PC-3 (cell line): ENCODE data around the gene MOB4. TPM values are rescaled to one million over a fixed set of nuclear protein-coding genes. Genes with fewer than 3 reads are reported as not detected.

Experiments used
- ATAC-seq: fragments of 200-7000 bp; cut with Tn5 transposase; 2 replicates; pipeline ENCODE4 v1.9.1; 2020; ENCODE audit warnings: mild to moderate bottlenecking, moderate library complexity
- Bru-seq: library from RNA; stranded (reverse); fragments of 400-500 nt; gene quantifications from one replicate; lab custom pipeline; 2021; lab: Mats Ljungman, UMichigan
- BruChase-seq, 2 experiments: library from RNA; stranded (reverse); fragments of 400-500 nt; gene quantifications; one replicate each; lab custom pipeline; 2021; lab: Mats Ljungman, UMichigan
- BruUV-seq: library from RNA; stranded (reverse); fragments of 400-500 nt; replicated peaks from 2 replicates; lab custom pipeline; 2021; lab: Mats Ljungman, UMichigan
- CTCF ChIA-PET: fragments of 300-600 bp; sonication (Branson Sonifier 250); formaldehyde crosslinking; loops from one replicate; lab custom pipeline; 2022; ENCODE audit warnings: antibody characterized with exemption; lab: Charles Lee
- POLR2A ChIA-PET: fragments of 300-600 bp; sonication (Branson Sonifier 250); formaldehyde crosslinking; loops from one replicate; lab custom pipeline; 2022; ENCODE audit warnings: antibody characterized with exemption; ENCODE audit not compliant: unreplicated experiment; lab: Charles Lee
- DNase-seq: peaks from one replicate; pipeline ENCODE4 v3.0.0-alpha.2; 2015
- H2AFZ ChIP-seq: fragments of 300-600 bp; sonication (generic); 2 replicates; pipeline ENCODE4 v1.6.0; 2016; ENCODE audit warnings: antibody characterized with exemption, low read length
- H3F3A ChIP-seq: fragments of 300-600 bp; sonication (generic); one replicate; pipeline ENCODE4 v1.6.0; 2017; ENCODE audit warnings: antibody characterized with exemption, low read length, control low read depth, mild to moderate bottlenecking; ENCODE audit not compliant: unreplicated experiment
- H3K27ac ChIP-seq: fragments of 300-600 bp; sonication (generic); 2 replicates; pipeline ENCODE4 v1.5.1; 2016; ENCODE audit warnings: mild to moderate bottlenecking, low read length
- H3K27me3 ChIP-seq: fragments of 300-600 bp; sonication (generic); 2 replicates; pipeline ENCODE4 v1.6.1; 2016; ENCODE audit warnings: low read length, mixed read lengths
- H3K36me3 ChIP-seq: fragments of 300-600 bp; sonication (generic); 2 replicates; pipeline ENCODE4 v1.6.1; 2016; ENCODE audit warnings: low read depth, mixed run types, low read length, mixed read lengths
- H3K4me1 ChIP-seq: fragments of 300-600 bp; sonication (generic); 2 replicates; pipeline ENCODE4 v1.5.1; 2016; ENCODE audit warnings: low read length; ENCODE audit not compliant: insufficient read depth
- H3K4me2 ChIP-seq: fragments of 300-600 bp; sonication (generic); 2 replicates; pipeline ENCODE4 v1.6.0; 2016; ENCODE audit warnings: low read length
- H3K4me3 ChIP-seq: fragments of 300-600 bp; sonication (generic); 2 replicates; pipeline ENCODE4 v1.5.1; 2016; ENCODE audit warnings: mild to moderate bottlenecking, low read length, mixed read lengths
- H3K79me2 ChIP-seq: fragments of 300-600 bp; sonication (generic); 2 replicates; pipeline ENCODE4 v1.6.1; 2017; ENCODE audit warnings: low read length, mixed read lengths
- H3K9ac ChIP-seq: fragments of 300-600 bp; sonication (generic); 2 replicates; pipeline ENCODE4 v1.6.0; 2016; ENCODE audit warnings: mild to moderate bottlenecking, low read length
- H3K9me2 ChIP-seq: fragments of 300-600 bp; sonication (generic); replicated peaks from 2 replicates; pipeline ENCODE4 v1.6.1; 2016; ENCODE audit warnings: mixed run types, low read length, mixed read lengths
- H3K9me3 ChIP-seq: fragments of 300-600 bp; sonication (generic); 2 replicates; pipeline ENCODE4 v1.6.1; 2016; ENCODE audit warnings: low read length, mixed read lengths
- H4K20me1 ChIP-seq: fragments of 300-600 bp; sonication (generic); 2 replicates; pipeline ENCODE4 v1.6.1; 2016; ENCODE audit warnings: low read length, mixed read lengths
- EZH2 ChIP-seq: fragments of 300-600 bp; sonication (generic); IDR thresholded peaks from one replicate; pipeline ENCODE4 v1.6.1; 2017; ENCODE audit warnings: antibody characterized with exemption, mild to moderate bottlenecking, low read length; ENCODE audit not compliant: unreplicated experiment
- EZH2phosphoT487 ChIP-seq: fragments of 300-600 bp; sonication (generic); IDR thresholded peaks from 2 replicates; pipeline ENCODE4 v1.6.1; 2018; ENCODE audit warnings: mild to moderate bottlenecking, antibody characterized with exemption, low read length, borderline replicate concordance
- intact Hi-C: fragments of 100-400 bp; cut with micrococcal nuclease; formaldehyde crosslinking; loops from 2 replicates; pipeline ENCODE4 v1.9.0; 2023
- long read RNA-seq: library from polyadenylated mRNA; unstranded; transcript quantifications from one replicate; pipeline ENCODE4 v2.0.0, GENCODE V29; 2021; ENCODE audit not compliant: unreplicated experiment
- total RNA-seq: library from RNA; depleted of rRNA; stranded (reverse); fragments of >200 nt; gene quantifications from 2 replicates; pipeline ENCODE4 v1.2.3, GENCODE V29; 2014; rRNA removed
- TF ChIP-seq, protein P1 (sequence below): fragments of 300-600 bp; sonication (generic); conservative IDR thresholded peaks from 2 replicates; pipeline ENCODE4 v1.5.1; 2017; ENCODE audit warnings: antibody characterized with exemption, low read depth, mild to moderate bottlenecking, low read length

MOB4 gene
- 16.8 and 24.9 TPM in 2 replicates for total RNA-seq
- Bru-seq, nascent RNA, result percentile 87 among the genes with signal in this experiment
- BruChase-seq, experiment 1, labeled RNA remaining after a 6-hour chase, result percentile 98 among the genes with signal in this experiment
- BruChase-seq, experiment 2, labeled RNA remaining after a 2-hour chase, result percentile 97 among the genes with signal in this experiment
- long read RNA-seq, transcript MOB4-207 (7 exons, 1,021 nt), result minor isoform, 7 of 77 reads
- long read RNA-seq, transcript MOB4-202 (8 exons, 3,986 nt), result major isoform, 61 of 77 reads
- long read RNA-seq, partial matches to known transcripts, result 0 of 77 reads
- long read RNA-seq, other reads (novel, unspliced or antisense), result 9 of 77 reads

- TF ChIP-seq EZH2phosphoT487, result no peak
- TF ChIP-seq EZH2, result no peak
- TF ChIP-seq, protein P1, sequence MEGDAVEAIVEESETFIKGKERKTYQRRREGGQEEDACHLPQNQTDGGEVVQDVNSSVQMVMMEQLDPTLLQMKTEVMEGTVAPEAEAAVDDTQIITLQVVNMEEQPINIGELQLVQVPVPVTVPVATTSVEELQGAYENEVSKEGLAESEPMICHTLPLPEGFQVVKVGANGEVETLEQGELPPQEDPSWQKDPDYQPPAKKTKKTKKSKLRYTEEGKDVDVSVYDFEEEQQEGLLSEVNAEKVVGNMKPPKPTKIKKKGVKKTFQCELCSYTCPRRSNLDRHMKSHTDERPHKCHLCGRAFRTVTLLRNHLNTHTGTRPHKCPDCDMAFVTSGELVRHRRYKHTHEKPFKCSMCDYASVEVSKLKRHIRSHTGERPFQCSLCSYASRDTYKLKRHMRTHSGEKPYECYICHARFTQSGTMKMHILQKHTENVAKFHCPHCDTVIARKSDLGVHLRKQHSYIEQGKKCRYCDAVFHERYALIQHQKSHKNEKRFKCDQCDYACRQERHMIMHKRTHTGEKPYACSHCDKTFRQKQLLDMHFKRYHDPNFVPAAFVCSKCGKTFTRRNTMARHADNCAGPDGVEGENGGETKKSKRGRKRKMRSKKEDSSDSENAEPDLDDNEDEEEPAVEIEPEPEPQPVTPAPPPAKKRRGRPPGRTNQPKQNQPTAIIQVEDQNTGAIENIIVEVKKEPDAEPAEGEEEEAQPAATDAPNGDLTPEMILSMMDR, result no peak
- H3K79me2 ChIP-seq, result peaks cover 60% of the 10 kb centered on the region
- H3K27me3 ChIP-seq, result no peaks in the 10 kb centered on the region
- H3K9me2 ChIP-seq, result no peaks in the 10 kb centered on the region
- peak; percentile 95 for DNase-seq
- peak; percentile 92 for ATAC-seq
- H3K4me2 ChIP-seq, result peak within 1 kb of the TSS; percentile 94
- peak within 1 kb of the TSS; percentile 89 for H3K4me3 ChIP-seq
- H3K9ac ChIP-seq, result peak within 1 kb of the TSS; percentile 94
- H4K20me1 ChIP-seq, result peaks cover 20% of the 10 kb centered on the region
- intact Hi-C loops, result loop anchor here (1.0 to 5.0 kb wide), 4 partner anchors 16 to 191 kb away; partner anchors contain the start of genes HSPE1 and MARS2
- peak within 1 kb of the TSS; percentile 96 for H2AFZ ChIP-seq
- POLR2A ChIA-PET, result interaction anchor here (0.5 to 1.2 kb wide), 5 partner anchors 16 to 1929 kb away, joined by 3 to 6 read pairs (median 5); partner anchors contain the start of genes HSPD1, HSPE1 and PLCL1
- H3K4me1 ChIP-seq, result peaks cover 17% of the 10 kb centered on the region
- no peaks in the 10 kb centered on the region for H3K9me3 ChIP-seq
- no TSS peak for BruUV-seq
- H3K27ac ChIP-seq, result peak within 1 kb of the TSS; percentile 48
- peaks cover 8% of the 10 kb centered on the region for H3K36me3 ChIP-seq
- no peaks in the 10 kb centered on the region for H3F3A ChIP-seq
- CTCF ChIA-PET, result no interaction called here
These were observed at the start of gene MOB4 for GRCh38 chr2:197515739-197516392. Gene MOB4 (plus strand): TSS chr2:197516066. CDS start chr2:197516087, 21 bp downstream.

- no peaks in the 10 kb centered on the region for H3F3A ChIP-seq
- POLR2A ChIA-PET, result no interaction called here
- H3K4me2 ChIP-seq, result no peak overlapping the region
- no peaks in the 10 kb centered on the region for H4K20me1 ChIP-seq
- H3K9ac ChIP-seq, result no peak overlapping the region
- no peak overlapping the region for H3K4me3 ChIP-seq
- H3K9me2 ChIP-seq, result no peaks in the 10 kb centered on the region
- BruUV-seq, result no TSS peak
- H3K9me3 ChIP-seq, result no peaks in the 10 kb centered on the region
- intact Hi-C loops, result no loop called here
- no peak overlapping the region for H2AFZ ChIP-seq
- H3K27ac ChIP-seq, result no peak overlapping the region
- no peak for DNase-seq
- H3K36me3 ChIP-seq, result peaks cover 34% of the 10 kb centered on the region
- no peak for ATAC-seq
- no peaks in the 10 kb centered on the region for H3K4me1 ChIP-seq
- no peaks in the 10 kb centered on the region for H3K79me2 ChIP-seq
- CTCF ChIA-PET, result no interaction called here
- TF ChIP-seq EZH2 (no peak), EZH2phosphoT487 (no peak)
- TF ChIP-seq, protein P1, result no peak
- no peaks in the 10 kb centered on the region for H3K27me3 ChIP-seq
These were observed 43.7 kb upstream of the MOB4 start for GRCh38 chr2:197472166-197472565.
